Mesenchymal stem cell (in vitro differentiated cells and primary cell): ENCODE results near the gene PARP15.

Experiments used
- DNase-seq: peaks from one replicate; pipeline ENCODE4 v3.0.0-alpha.2; 2013
- H2AFZ ChIP-seq: one replicate; pipeline ENCODE4 v1.6.1; 2013; ENCODE audit warnings: low read depth, mild to moderate bottlenecking, control low read depth, inconsistent platforms, low read length, moderate library complexity
- H2AK5ac ChIP-seq: 2 replicates; pipeline ENCODE4 v1.6.1; 2013; ENCODE audit warnings: low read length, moderate library complexity, mild to moderate bottlenecking, inconsistent platforms; ENCODE audit not compliant: severe bottlenecking
- H2BK120ac ChIP-seq: one replicate; pipeline ENCODE4 v1.6.1; 2013; ENCODE audit warnings: low read depth, mild to moderate bottlenecking, inconsistent platforms, low read length, moderate library complexity
- H2BK12ac ChIP-seq, 2 experiments: one replicate each; pipeline ENCODE4 v1.6.1; 2013; ENCODE audit warnings: inconsistent platforms in 2 of 2, low read length in 2 of 2, mild to moderate bottlenecking in 2 of 2, moderate library complexity in 2 of 2, control low read depth in 1 of 2
- H2BK15ac ChIP-seq: one replicate; pipeline ENCODE4 v1.6.1; 2013; ENCODE audit warnings: mild to moderate bottlenecking, low read depth, inconsistent platforms; ENCODE audit not compliant: poor library complexity, severe bottlenecking
- H2BK5ac ChIP-seq: 2 replicates; pipeline ENCODE4 v1.6.1; 2013; ENCODE audit warnings: low read depth, mild to moderate bottlenecking, low read length, control low read depth, inconsistent platforms; ENCODE audit not compliant: poor library complexity, severe bottlenecking
- H3K14ac ChIP-seq, 2 experiments: one replicate each; pipeline ENCODE4 v1.6.1; 2013; ENCODE audit warnings: inconsistent platforms in 2 of 2, low read length in 2 of 2, control low read depth in 1 of 2, mild to moderate bottlenecking in 1 of 2, moderate library complexity in 1 of 2
- H3K18ac ChIP-seq, 2 experiments: one replicate each; pipeline ENCODE4 v1.6.1; 2013; ENCODE audit warnings: inconsistent platforms in 2 of 2, low read length in 2 of 2, control low read depth in 1 of 2, low read depth in 1 of 2, mild to moderate bottlenecking in 1 of 2
- H3K23ac ChIP-seq, 2 experiments: one replicate each; pipeline ENCODE4 v1.6.1; 2013; ENCODE audit warnings: inconsistent platforms in 2 of 2, low read length in 2 of 2, mild to moderate bottlenecking in 2 of 2, moderate library complexity in 2 of 2, control low read depth in 1 of 2
- H3K27ac ChIP-seq: 2 replicates; pipeline ENCODE4 v1.5.1; 2013; ENCODE audit warnings: mild to moderate bottlenecking, moderate library complexity, low read length, control low read depth, inconsistent platforms; ENCODE audit not compliant: poor library complexity, severe bottlenecking
- H3K27me3 ChIP-seq, 2 experiments: 2 replicates each; pipeline versions ENCODE4 v1.6.1 to v1.7.0; 2013; ENCODE audit warnings: low read length in 2 of 2, mild to moderate bottlenecking in 2 of 2, moderate library complexity in 2 of 2, control low read depth in 1 of 2, inconsistent platforms in 1 of 2; ENCODE audit not compliant: control insufficient read depth in 1 of 2, insufficient read depth in 1 of 2
- H3K36me3 ChIP-seq, 2 experiments: 2 replicates each; pipeline versions ENCODE4 v1.6.1 to v1.7.0; 2013; ENCODE audit warnings: low read length in 2 of 2, control low read depth in 1 of 2, inconsistent platforms in 1 of 2, low read depth in 1 of 2, mild to moderate bottlenecking in 1 of 2; ENCODE audit not compliant: insufficient read depth in 2 of 2, control insufficient read depth in 1 of 2
- H3K4ac ChIP-seq, 2 experiments: one replicate each; pipeline ENCODE4 v1.6.1; 2013; ENCODE audit warnings: inconsistent platforms in 2 of 2, low read length in 2 of 2, mild to moderate bottlenecking in 2 of 2, moderate library complexity in 2 of 2, control low read depth in 1 of 2, low read depth in 1 of 2
- H3K4me1 ChIP-seq: 2 replicates; pipeline ENCODE4 v1.6.1; 2013; ENCODE audit warnings: low read depth, low read length, control low read depth; ENCODE audit not compliant: control insufficient read depth, insufficient read depth
- H3K4me2 ChIP-seq: 2 replicates; pipeline ENCODE4 v1.6.1; 2013; ENCODE audit warnings: low read length, mild to moderate bottlenecking, inconsistent platforms; ENCODE audit not compliant: poor library complexity, severe bottlenecking
- H3K4me3 ChIP-seq, 2 experiments: 2 replicates each; pipeline versions ENCODE4 v1.5.1 to v1.7.0; 2013; ENCODE audit warnings: low read length in 2 of 2, mild to moderate bottlenecking in 2 of 2, control low read depth in 1 of 2, low read depth in 1 of 2; ENCODE audit not compliant: insufficient read depth in 1 of 2
- H3K79me1 ChIP-seq: replicated peaks from 2 replicates; pipeline ENCODE4 v1.6.1; 2013; ENCODE audit warnings: mild to moderate bottlenecking, control low read depth, low read length, inconsistent platforms; ENCODE audit not compliant: poor library complexity, severe bottlenecking
- H3K9ac ChIP-seq: 2 replicates; pipeline ENCODE4 v1.7.0; 2013; ENCODE audit warnings: mild to moderate bottlenecking, low read length, moderate library complexity
- H3K9me3 ChIP-seq: 2 replicates; pipeline ENCODE4 v1.7.0; 2013; ENCODE audit warnings: mild to moderate bottlenecking, low read length; ENCODE audit not compliant: control insufficient read depth
- H4K8ac ChIP-seq: one replicate; pipeline ENCODE4 v1.6.1; 2013; ENCODE audit warnings: inconsistent platforms, mild to moderate bottlenecking, low read length, moderate library complexity
- H4K91ac ChIP-seq: one replicate; pipeline ENCODE4 v1.6.1; 2013; ENCODE audit warnings: mild to moderate bottlenecking, low read length, inconsistent platforms
- WGBS: methylation state at CpG from one replicate; pipeline ENCODE4 v1.1.7; 2013; ENCODE audit warnings: mixed read lengths; 5-methylcytosine and 5-hydroxymethylcytosine counted together

PARP15 gene

DNA sequence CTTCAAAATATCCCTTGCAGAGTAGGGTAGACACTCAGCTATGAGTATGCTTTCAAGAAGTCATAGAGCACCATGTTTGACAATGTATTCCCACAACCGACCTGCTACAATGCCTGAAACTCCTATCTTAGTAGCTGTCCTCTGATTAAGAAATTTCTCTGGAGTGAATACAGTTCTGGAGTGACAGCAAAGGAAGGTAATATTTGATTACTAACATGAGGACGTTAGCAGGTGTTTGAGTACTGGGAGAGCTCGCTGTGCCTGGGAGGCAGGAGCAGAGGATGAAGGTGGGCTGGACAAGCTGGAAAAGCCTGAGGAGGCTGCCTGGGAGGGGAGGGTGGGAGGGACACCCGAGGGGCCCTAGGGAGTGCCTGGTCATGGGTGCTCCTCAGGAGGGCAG lies 42.9 kb downstream of the PARP15 start:
- no peak overlapping the region for H3K23ac ChIP-seq
- no peak overlapping the region for H3K4me3 ChIP-seq
- DNase-seq, result no peak
- no peak overlapping the region for H3K18ac ChIP-seq
- H3K79me1 ChIP-seq, result no peaks in the 10 kb centered on the region
- H3K36me3 ChIP-seq, result no peaks in the 10 kb centered on the region
- H2BK5ac ChIP-seq, result no peak overlapping the region
- no peak overlapping the region for H2AK5ac ChIP-seq
- no peak overlapping the region for H3K9ac ChIP-seq
- no peak overlapping the region for H2BK12ac ChIP-seq
- no peak overlapping the region for H2BK15ac ChIP-seq
- peaks cover 0 to 9% of the 10 kb centered on the region in 2 experiments for H3K27me3 ChIP-seq
- H3K4me2 ChIP-seq, result no peak overlapping the region
- H2BK120ac ChIP-seq, result no peak overlapping the region
- no peak overlapping the region for H3K14ac ChIP-seq
- H3K27ac ChIP-seq, result no peak overlapping the region
- H4K91ac ChIP-seq, result no peak overlapping the region
- H3K9me3 ChIP-seq, result no peaks in the 10 kb centered on the region
- no peaks in the 10 kb centered on the region for H3K4me1 ChIP-seq
- H4K8ac ChIP-seq, result no peak overlapping the region
- no peak overlapping the region for H2AFZ ChIP-seq
- H3K4ac ChIP-seq, result no peak overlapping the region
- WGBS, result 68% methylated on average over 2 of the region's 4 CpGs

DNA sequence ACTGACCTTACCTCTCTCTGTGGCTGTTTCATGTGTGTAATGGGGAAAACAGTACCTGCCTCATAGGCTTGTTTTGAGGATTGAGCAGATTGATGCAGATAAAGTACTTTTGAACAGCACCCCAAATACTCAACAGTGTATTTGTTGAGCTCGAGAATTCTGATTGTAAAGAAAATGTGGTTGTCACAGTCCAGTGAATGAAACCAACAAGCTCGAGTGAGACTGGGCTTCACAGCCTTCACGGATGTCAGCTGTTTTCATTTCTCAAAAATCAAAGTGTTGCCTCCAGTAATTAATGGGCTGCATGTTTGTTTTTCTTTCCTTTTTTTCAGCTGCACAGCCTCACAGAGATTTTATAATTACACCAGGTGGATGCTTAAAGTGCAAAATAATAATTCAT lies 43.7 kb downstream of the PARP15 start:
- no peak overlapping the region for H3K4me2 ChIP-seq
- no peak overlapping the region for H2BK12ac ChIP-seq
- H3K9me3 ChIP-seq, result no peaks in the 10 kb centered on the region
- no peak overlapping the region for H3K4me3 ChIP-seq
- no peak overlapping the region for H2BK15ac ChIP-seq
- H3K79me1 ChIP-seq, result no peaks in the 10 kb centered on the region
- H3K4ac ChIP-seq, result no peak overlapping the region
- H3K36me3 ChIP-seq, result no peaks in the 10 kb centered on the region
- H4K91ac ChIP-seq, result no peak overlapping the region
- WGBS, result 80% methylated on average over 3 of the region's 3 CpGs
- no peak overlapping the region for H3K23ac ChIP-seq
- no peak overlapping the region for H3K18ac ChIP-seq
- no peak overlapping the region for H2AFZ ChIP-seq
- H2AK5ac ChIP-seq, result no peak overlapping the region
- no peak overlapping the region for H2BK5ac ChIP-seq
- H3K9ac ChIP-seq, result no peak overlapping the region
- DNase-seq, result no peak
- H2BK120ac ChIP-seq, result no peak overlapping the region
- H3K27ac ChIP-seq, result no peak overlapping the region
- H3K4me1 ChIP-seq, result no peaks in the 10 kb centered on the region
- peaks cover 0 to 14% of the 10 kb centered on the region in 2 experiments for H3K27me3 ChIP-seq
- no peak overlapping the region for H4K8ac ChIP-seq
- H3K14ac ChIP-seq, result no peak overlapping the region

DNA sequence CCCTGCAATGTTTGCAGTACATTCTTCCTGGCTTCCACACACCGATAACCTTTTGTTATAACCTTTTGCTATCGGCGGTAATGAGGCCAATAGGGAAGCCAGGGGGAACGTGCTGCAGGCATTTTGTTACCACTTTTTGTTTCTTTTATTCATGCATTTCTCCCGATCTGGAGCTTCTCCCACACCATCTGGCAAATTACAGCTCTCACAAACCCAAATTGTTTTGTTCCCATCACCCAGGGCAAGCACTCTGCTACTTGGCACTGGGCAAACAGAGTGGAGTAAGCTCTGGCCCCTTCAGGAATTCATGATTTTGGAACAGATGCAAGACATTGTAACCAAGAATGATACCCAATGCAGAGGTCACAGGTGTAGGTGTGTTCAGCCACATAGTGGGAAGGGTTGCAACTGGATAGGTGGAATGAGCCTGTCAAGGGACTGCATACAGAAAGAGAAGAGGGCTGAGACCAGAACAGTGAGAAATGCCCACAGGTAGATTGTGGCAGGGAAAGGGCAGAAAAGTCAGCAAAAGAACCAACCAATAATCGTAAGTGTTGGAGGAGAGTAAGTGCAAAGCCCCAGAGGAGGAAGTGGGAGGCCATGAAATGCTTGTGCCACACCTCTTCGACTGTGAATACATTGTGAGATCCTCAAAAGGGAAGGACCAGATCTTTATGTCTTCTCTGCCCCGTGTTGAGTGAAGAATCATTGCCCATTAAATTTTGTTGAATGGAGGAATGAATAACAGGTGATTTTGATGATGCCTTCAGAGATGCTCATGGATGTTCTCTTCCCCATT lies 45.8 kb downstream of the PARP15 start:
- no peaks in the 10 kb centered on the region for H3K79me1 ChIP-seq
- H3K4me2 ChIP-seq, result no peak overlapping the region
- no peak overlapping the region for H3K23ac ChIP-seq
- no peak overlapping the region for H2BK12ac ChIP-seq
- peaks cover 0 to 17% of the 10 kb centered on the region in 2 experiments for H3K27me3 ChIP-seq
- H3K9me3 ChIP-seq, result no peaks in the 10 kb centered on the region
- no peak overlapping the region for H3K14ac ChIP-seq
- no peak overlapping the region for H2BK120ac ChIP-seq
- no peak overlapping the region for H3K4me3 ChIP-seq
- DNase-seq, result no peak
- no peak overlapping the region for H3K18ac ChIP-seq
- no peak overlapping the region for H2AK5ac ChIP-seq
- H2BK5ac ChIP-seq, result no peak overlapping the region
- no peak overlapping the region for H4K8ac ChIP-seq
- H2BK15ac ChIP-seq, result no peak overlapping the region
- no peaks in the 10 kb centered on the region for H3K36me3 ChIP-seq
- no peak overlapping the region for H2AFZ ChIP-seq
- H4K91ac ChIP-seq, result no peak overlapping the region
- no peak overlapping the region for H3K9ac ChIP-seq
- H3K4me1 ChIP-seq, result no peaks in the 10 kb centered on the region
- H3K4ac ChIP-seq, result no peak overlapping the region
- H3K27ac ChIP-seq, result no peak overlapping the region
- 86% methylated on average over 8 of the region's 8 CpGs for WGBS

DNA sequence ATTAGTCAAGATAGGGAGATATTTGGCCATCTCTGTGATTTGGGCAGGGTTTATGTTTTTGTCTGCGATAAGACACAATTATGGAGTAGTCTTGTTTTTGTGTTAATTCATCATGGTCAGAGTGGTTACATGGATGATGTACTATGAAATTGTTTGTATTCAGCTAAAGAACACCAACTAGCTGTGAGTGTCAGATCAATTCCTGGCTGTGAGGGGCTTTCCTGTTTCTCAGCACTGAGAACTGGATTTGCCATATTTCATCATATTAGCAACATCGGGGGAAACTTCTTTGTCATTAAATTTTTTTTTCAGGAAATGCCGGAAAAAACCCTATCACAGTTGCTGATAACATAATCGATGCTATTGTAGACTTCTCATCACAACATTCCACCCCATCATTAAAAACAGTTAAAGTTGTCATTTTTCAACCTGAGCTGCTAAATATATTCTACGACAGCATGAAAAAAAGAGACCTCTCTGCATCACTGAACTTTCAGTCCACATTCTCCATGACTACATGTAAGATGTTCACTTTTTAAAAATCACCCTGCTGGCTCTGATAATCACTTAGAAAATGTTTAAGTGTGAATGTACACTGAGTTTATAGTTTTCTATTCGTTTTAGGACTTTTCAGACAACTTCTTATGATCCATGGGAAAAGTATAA lies 49.2 kb downstream of the PARP15 start:
- no peak overlapping the region for H2BK15ac ChIP-seq
- H4K8ac ChIP-seq, result no peak overlapping the region
- WGBS, result 86% methylated on average over 6 of the region's 6 CpGs
- no peaks in the 10 kb centered on the region for H3K36me3 ChIP-seq
- H4K91ac ChIP-seq, result no peak overlapping the region
- H3K79me1 ChIP-seq, result no peaks in the 10 kb centered on the region
- H3K14ac ChIP-seq, result no peak overlapping the region
- H3K9ac ChIP-seq, result no peak overlapping the region
- no peak overlapping the region for H3K27ac ChIP-seq
- no peak overlapping the region for H3K23ac ChIP-seq
- no peak overlapping the region for H3K4me2 ChIP-seq
- no peak overlapping the region for H3K4me3 ChIP-seq
- no peak for DNase-seq
- H2AK5ac ChIP-seq, result no peak overlapping the region
- H2AFZ ChIP-seq, result no peak overlapping the region
- no peak overlapping the region for H2BK12ac ChIP-seq
- H3K9me3 ChIP-seq, result no peaks in the 10 kb centered on the region
- H2BK120ac ChIP-seq, result no peak overlapping the region
- H3K4me1 ChIP-seq, result no peaks in the 10 kb centered on the region
- H2BK5ac ChIP-seq, result no peak overlapping the region
- no peak overlapping the region for H3K4ac ChIP-seq
- peaks cover 0 to 17% of the 10 kb centered on the region in 2 experiments for H3K27me3 ChIP-seq
- H3K18ac ChIP-seq, result no peak overlapping the region
